Measurements from ENCODE around the gene CAPN12.

CAPN12 gene

DNA sequence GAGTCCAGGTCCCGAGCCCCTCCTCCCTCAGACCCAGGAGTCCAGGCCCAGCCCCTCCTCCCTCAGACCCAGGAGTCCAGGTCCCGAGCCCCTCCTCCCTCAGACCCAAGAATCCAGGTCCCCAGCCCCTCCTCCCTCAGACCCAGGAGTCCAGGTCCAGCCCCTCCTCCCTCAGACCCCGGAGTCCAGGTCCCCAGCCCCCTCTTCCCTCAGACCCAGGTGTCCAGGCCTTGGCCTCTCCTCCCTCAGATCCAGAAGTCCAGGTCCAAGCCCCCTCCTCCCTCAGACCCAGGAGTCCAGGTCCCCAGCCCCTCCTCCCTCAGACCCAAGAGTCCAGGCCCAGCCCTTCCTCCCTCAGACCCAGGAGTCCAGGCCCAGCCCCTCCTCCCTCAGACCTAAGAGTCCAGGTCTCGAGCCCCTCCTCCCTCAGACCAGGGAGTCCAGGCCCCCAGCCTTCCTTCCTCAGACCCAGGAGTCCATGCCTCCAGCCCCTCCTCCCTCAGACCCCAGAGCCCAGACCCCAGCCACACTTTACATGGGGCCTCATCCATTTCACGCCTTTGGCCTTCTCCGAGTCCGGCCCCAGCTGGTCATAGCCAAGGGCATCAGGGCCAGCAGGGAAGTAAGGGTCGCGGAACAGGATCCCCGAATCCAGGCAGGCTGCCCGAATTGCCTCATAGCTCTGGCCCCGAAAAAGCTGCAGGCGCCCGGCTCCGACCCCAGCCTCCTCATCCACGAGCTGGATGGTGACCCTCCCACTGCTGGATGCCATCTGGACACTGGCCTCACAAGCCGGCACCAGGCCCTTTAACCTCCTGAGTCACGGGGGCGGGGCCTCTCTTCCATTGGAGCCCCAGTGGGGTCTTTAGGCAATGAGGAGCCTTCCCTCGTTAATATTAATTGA, 628 bp downstream of the CAPN12 start:
- no peak for DNase-seq (ENCODE audit: low read depth)
- TF ChIP-seq, protein P1, sequence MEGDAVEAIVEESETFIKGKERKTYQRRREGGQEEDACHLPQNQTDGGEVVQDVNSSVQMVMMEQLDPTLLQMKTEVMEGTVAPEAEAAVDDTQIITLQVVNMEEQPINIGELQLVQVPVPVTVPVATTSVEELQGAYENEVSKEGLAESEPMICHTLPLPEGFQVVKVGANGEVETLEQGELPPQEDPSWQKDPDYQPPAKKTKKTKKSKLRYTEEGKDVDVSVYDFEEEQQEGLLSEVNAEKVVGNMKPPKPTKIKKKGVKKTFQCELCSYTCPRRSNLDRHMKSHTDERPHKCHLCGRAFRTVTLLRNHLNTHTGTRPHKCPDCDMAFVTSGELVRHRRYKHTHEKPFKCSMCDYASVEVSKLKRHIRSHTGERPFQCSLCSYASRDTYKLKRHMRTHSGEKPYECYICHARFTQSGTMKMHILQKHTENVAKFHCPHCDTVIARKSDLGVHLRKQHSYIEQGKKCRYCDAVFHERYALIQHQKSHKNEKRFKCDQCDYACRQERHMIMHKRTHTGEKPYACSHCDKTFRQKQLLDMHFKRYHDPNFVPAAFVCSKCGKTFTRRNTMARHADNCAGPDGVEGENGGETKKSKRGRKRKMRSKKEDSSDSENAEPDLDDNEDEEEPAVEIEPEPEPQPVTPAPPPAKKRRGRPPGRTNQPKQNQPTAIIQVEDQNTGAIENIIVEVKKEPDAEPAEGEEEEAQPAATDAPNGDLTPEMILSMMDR (conservative IDR thresholded peaks at IDR 0.05; ENCODE audit: low read depth, low read length), result no peak
- no peak overlapping the region for H3K4me3 ChIP-seq (ENCODE audit: low read length)

DNA sequence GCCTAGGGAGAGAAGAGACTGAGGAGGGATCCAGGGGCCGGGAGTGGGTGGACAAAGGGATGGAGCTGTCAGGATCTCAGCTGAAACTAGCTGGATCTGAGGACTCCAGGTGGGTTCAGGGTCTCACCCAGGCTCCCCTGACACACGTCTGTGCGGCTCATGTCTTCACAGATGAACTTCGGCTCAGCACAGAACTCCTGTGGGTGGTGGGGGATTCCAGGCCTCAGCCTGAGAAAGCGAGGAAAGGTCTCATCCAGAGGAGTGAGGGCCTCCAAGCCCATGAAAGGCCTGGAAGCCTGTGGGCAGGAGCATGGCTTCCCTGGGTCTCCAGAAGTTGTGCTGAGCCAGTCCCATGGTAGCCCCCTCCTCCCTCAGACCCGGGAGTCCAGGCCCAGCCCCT, 1.4 kb downstream of the CAPN12 start:
- H3K4me3 ChIP-seq (ENCODE audit: low read length), result no peak overlapping the region
- no peak for DNase-seq (ENCODE audit: low read depth)
- TF ChIP-seq, protein P1 (conservative IDR thresholded peaks at IDR 0.05; ENCODE audit: low read depth, low read length), result no peak

DNA sequence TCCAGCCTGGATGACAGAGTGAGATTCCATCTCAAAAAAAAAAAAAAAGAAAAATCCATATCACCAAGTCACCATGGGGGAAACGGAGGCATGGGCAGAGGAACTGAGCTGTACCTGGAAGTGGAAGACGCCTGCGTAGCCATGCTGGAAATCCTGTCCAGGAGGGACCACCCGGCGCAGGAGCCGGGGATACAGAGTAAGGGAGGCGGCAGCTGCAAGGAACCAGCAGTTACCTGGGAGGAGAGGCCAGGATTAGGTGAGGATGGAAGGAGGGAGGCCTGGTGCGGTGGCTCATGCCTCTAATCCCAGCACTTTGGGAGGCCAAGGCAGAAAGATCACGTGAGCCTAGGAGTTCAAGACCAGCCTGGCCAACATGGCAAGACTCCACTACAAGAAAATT, 2.0 kb downstream of the CAPN12 start:
- DNase-seq (ENCODE audit: low read depth), result no peak
- no peak overlapping the region for H3K4me3 ChIP-seq (ENCODE audit: low read length)
- TF ChIP-seq, protein P1 (conservative IDR thresholded peaks at IDR 0.05; ENCODE audit: low read depth, low read length), result no peak

DNA sequence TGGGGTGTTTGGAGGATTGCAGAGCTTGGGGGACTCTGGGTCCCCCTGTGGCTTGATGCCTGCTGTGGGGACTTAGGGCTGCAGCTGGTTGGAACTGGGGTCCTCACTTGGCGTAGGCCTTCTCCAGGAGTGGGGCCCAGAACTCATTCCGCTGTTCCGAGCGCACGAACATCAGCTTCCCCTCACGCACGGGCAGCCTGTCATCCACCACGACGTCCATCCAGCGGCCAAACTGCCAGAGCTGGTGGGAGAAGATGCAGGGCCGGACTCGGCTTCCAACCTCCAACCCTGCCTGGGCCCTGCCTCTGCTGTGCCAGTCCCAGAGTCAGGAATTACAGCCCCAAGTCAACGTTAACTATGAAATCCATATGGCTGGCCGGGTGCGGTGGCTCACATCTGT, 2.6 kb downstream of the CAPN12 start:
- H3K4me3 ChIP-seq (ENCODE audit: low read length), result no peak overlapping the region
- TF ChIP-seq, protein P1 (conservative IDR thresholded peaks at IDR 0.05; ENCODE audit: low read depth, low read length), result no peak
- no peak for DNase-seq (ENCODE audit: low read depth)

DNA sequence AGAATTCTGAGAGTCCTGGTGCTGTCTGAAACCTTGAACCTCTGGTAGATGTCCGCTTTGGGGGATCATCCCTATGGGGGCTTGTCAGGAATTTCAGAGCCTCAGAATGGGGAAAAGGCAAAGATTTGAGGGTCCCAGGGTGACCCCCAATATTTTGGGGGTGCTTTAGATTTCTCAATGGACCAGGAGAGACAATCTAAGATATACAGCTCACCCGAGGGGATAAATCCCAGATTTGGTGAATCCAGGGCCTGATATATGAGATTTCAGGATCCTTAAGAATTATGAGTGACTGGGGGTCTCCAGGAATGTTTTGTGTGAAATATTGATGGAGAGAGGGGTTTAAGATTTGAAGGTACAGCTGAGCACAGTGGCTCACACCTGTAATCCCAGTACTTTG, 3.3 kb downstream of the CAPN12 start:
- DNase-seq (ENCODE audit: low read depth), result no peak

DNA sequence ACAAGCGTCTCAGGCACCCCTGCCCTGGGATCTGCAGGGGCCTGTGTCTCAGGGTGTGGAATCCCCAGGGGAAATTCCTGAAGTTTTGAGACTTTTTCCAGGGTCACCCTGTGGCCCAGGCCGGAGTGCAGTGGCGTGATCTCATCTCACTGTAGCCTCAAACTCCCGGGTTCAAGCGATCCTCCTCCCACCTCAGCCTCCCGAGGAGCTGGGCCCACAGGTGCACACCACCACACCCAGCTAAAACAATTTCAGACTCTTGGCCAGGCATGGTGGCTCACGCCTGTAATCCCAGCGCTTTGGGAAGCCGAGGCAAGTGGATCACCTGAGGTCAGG, 4.0 kb downstream of the CAPN12 start:
- TF ChIP-seq, protein P1 (conservative IDR thresholded peaks at IDR 0.05; ENCODE audit: low read depth, low read length), result no peak
- DNase-seq (ENCODE audit: low read depth), result no peak
- H3K4me3 ChIP-seq (ENCODE audit: low read length), result no peak overlapping the region

More for the DNA sequence above, 3.3 kb downstream of the CAPN12 start:
- no peak overlapping the region for H3K4me3 ChIP-seq (ENCODE audit: low read length)
- TF ChIP-seq, protein P1 (conservative IDR thresholded peaks at IDR 0.05; ENCODE audit: low read depth, low read length), result no peak
